Dendritic cell treated with granulocyte-macrophage colony-stimulating factor and Interleukin-4, amounts not matched to agents 40 ng/mL and 50 ng/mL, for 4 days (primary cell): ENCODE measurements around the gene MYH10.

Experiments
- H3K27ac Mint-ChIP-seq: one replicate; pipeline ENCODE4 v1.8.0; 2022; ENCODE audit warnings: mild to moderate bottlenecking, mixed read lengths
- H3K27me3 Mint-ChIP-seq: one replicate; pipeline ENCODE4 v1.8.0; 2022; ENCODE audit warnings: mild to moderate bottlenecking, mixed read lengths
- H3K36me3 Mint-ChIP-seq: one replicate; pipeline ENCODE4 v1.8.0; 2022; ENCODE audit warnings: low read depth, mixed read lengths
- H3K4me1 Mint-ChIP-seq: one replicate; pipeline ENCODE4 v1.8.0; 2022; ENCODE audit warnings: low read depth, mixed read lengths
- H3K4me3 Mint-ChIP-seq: one replicate; pipeline ENCODE4 v1.8.0; 2022; ENCODE audit warnings: mild to moderate bottlenecking, moderate library complexity, mixed read lengths
- H3K9me3 Mint-ChIP-seq: one replicate; pipeline ENCODE4 v1.8.0; 2022; ENCODE audit warnings: mixed read lengths
- intact Hi-C: fragments of 100-400 bp; cut with micrococcal nuclease; formaldehyde crosslinking; loops from one replicate; pipeline ENCODE4 v1.15.0; 2022

MYH10 gene

DNA sequence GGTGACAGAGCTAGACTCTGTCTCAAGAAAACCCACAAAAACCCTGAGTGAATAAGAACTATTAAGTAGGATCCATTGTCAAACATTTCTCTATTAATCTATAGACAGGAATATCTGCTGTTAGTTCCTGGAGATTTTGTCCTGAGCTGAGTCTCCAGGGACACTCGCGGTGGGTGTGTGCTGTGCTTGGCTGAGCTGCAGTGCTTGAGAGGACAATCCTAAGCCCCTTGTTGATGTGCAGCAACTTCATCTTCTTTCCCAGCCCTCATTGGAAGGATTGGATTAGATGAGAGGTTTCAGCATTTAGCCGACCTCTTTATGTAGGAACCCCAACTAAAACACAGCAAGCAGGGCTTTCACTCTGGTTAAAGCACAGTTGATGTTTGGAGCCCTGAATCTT, 161.5 kb downstream of the MYH10 start:
- intact Hi-C loops, result no loop called here
- no peaks in the 10 kb centered on the region for H3K9me3 Mint-ChIP-seq
- no peaks in the 10 kb centered on the region for H3K27me3 Mint-ChIP-seq
- no peak overlapping the region for H3K4me3 Mint-ChIP-seq
- H3K36me3 Mint-ChIP-seq, result peaks cover 97% of the 10 kb centered on the region
- H3K4me1 Mint-ChIP-seq, result no peaks in the 10 kb centered on the region
- H3K27ac Mint-ChIP-seq, result no peak overlapping the region

DNA sequence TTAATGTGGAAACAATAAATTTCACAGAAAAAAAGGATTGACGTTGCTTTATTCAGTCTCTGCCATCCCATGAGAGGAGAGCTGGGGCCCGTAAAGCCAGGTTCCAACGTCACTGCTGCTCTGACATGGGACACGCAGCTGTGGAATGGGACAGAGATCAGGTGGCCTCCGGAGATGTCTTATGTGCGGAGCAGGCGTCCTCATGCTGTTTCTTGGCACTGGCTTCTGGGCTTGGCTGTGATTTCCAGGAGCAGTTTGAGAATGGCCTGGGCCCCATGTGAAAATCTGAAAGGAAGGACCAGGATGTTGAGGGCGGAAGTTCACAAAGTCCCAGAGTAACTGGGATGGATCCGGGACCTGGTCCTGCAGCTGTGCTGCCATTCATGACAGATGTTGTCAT, 162.4 kb downstream of the MYH10 start:
- Mint-ChIP-seq H3K9me3 (no peaks in the 10 kb centered on the region), H3K27ac (no peak overlapping the region), H3K36me3 (peaks cover 97% of the 10 kb centered on the region), H3K4me1 (no peaks in the 10 kb centered on the region), H3K27me3 (no peaks in the 10 kb centered on the region), H3K4me3 (no peak overlapping the region)
- intact Hi-C loops, result no loop called here

DNA sequence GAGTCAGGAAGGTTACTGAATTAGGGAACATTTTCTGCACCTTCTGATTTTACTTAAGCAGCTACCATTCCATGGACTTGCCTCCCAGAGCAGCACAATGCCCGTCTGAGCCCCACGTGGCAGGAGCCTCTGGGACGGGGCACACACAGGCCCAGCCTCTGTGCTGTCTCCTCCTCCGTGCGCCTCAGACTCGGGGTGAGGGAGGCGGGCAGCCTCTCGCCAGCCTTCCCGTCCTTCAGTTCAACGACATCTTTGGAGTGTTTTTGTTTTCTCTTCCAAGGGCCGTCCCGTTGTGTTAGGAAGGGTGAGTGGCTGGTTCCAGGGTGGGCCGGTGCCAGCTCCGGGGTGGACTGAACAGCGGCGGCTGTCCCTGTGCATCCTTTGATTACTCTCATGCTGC, 163.0 kb downstream of the MYH10 start:
- Mint-ChIP-seq H3K27me3 (no peaks in the 10 kb centered on the region), H3K27ac (no peak overlapping the region), H3K4me1 (no peaks in the 10 kb centered on the region), H3K4me3 (no peak overlapping the region), H3K9me3 (no peaks in the 10 kb centered on the region), H3K36me3 (peaks cover 97% of the 10 kb centered on the region)
- intact Hi-C loops, result no loop called here

DNA sequence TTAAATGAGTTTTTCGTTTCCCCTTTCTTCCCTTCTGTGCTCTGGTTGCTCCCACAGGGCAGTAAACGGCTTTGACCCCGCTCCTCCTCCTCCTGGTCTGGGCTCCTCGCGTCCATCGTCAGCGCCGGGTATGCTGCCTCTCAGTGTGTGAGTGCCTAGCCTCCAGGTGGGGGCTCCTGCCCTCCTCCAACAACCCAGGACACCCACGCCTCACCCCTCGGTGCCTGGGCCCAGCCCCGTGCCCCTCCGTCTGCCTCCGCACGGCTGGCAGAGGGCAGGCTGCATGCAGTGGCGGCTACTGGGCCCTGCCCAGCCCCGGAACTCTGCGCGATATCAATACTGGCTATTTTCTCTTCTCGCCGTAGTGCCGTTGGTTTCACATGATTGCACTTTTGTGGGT, 163.7 kb downstream of the MYH10 start:
- Mint-ChIP-seq H3K36me3 (peaks cover 97% of the 10 kb centered on the region), H3K27ac (no peak overlapping the region), H3K9me3 (no peaks in the 10 kb centered on the region), H3K27me3 (no peaks in the 10 kb centered on the region), H3K4me3 (no peak overlapping the region), H3K4me1 (peaks cover under 1% of the 10 kb centered on the region)
- intact Hi-C loops, result no loop called here

DNA sequence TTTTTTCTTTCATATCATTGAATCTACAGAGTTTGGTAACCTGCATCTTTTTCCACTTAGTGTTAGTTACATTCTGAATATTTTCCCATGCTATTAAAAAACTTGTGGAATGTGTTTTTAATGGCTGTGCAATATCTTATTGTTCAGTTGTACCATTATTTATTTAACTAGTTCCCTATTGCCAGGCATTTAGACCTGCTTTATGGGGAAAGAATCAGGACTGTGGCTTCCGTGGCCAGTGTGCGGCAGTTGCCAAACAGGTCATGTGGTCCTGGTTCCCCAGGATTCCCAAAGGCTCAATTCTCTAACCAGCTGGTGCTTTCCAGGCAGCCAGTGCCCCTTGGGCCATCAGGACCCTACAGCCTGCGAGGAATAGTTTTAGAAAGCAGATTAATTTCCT, 164.1 kb downstream of the MYH10 start:
- peaks cover 97% of the 10 kb centered on the region for H3K36me3 Mint-ChIP-seq
- intact Hi-C loops, result no loop called here
- no peaks in the 10 kb centered on the region for H3K9me3 Mint-ChIP-seq
- peaks cover 5% of the 10 kb centered on the region for H3K4me1 Mint-ChIP-seq
- no peaks in the 10 kb centered on the region for H3K27me3 Mint-ChIP-seq
- H3K27ac Mint-ChIP-seq, result no peak overlapping the region
- H3K4me3 Mint-ChIP-seq, result no peak overlapping the region

DNA sequence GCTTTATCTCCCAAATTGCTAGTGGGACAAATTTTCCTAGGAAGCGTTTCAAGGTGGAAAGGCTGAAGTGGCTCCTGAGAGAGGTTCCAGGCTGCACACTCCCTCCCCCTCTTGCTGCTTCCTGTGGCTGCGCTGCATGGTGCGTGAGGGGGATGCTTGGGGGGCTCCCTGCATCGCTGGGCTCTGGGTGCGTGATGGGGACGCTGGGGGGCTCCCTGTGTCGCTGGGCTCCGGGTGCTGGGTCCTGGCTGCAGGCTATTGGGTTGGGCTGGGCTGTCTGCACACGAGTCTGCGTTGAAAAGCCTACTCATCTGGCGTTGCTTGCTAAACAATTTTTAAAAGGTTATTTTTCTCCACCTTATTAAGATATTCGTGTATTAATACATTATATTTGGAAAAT, 164.8 kb downstream of the MYH10 start:
- no peaks in the 10 kb centered on the region for H3K9me3 Mint-ChIP-seq
- no peak overlapping the region for H3K4me3 Mint-ChIP-seq
- H3K27me3 Mint-ChIP-seq, result no peaks in the 10 kb centered on the region
- H3K27ac Mint-ChIP-seq, result no peak overlapping the region
- intact Hi-C loops, result no loop called here
- H3K36me3 Mint-ChIP-seq, result peaks cover 97% of the 10 kb centered on the region
- peaks cover 5% of the 10 kb centered on the region for H3K4me1 Mint-ChIP-seq

DNA sequence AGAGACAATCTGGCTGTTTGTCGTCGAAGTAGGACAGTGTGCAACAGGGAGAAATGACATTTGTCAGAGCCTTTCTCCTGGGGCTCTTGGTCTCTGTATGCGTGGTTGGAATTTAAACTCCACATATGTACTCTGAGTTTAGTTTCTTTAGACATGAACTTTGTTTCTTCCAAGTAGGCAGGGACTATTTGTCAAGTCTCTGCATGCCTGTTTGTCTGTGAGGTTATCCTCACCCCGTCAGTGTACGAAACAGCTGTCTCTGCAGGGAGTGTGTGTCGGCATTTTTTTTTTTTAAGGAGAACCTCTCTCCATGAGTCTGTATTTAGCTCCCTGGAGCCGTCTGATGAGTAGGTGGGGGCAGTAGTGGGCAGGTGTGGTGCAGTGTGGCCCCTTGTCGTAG, 165.2 kb downstream of the MYH10 start:
- intact Hi-C loops, result no loop called here
- no peaks in the 10 kb centered on the region for H3K9me3 Mint-ChIP-seq
- H3K27ac Mint-ChIP-seq, result no peak overlapping the region
- no peak overlapping the region for H3K4me3 Mint-ChIP-seq
- H3K27me3 Mint-ChIP-seq, result no peaks in the 10 kb centered on the region
- peaks cover 5% of the 10 kb centered on the region for H3K4me1 Mint-ChIP-seq
- H3K36me3 Mint-ChIP-seq, result peaks cover 94% of the 10 kb centered on the region

DNA sequence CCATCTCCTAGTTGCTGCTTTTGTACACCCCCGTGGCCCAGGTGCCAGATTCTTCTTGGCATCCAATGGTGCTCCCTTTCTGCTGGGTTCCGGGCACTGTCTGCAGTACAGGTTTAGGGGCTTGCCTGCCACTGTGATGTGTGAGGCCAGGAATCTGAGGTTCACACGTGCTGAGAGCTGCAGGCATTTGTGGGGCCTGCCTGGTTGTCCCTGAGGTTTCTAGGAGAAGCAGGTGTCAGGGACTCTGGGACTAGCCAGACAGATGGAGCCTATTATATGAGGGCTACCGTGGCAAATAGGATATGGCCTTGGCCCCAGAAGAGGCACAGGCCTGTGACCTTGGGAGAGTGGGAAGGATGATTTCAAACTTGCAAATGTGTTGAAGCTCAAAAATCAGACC, 165.6 kb downstream of the MYH10 start:
- no peak overlapping the region for H3K27ac Mint-ChIP-seq
- H3K4me3 Mint-ChIP-seq, result no peak overlapping the region
- H3K27me3 Mint-ChIP-seq, result no peaks in the 10 kb centered on the region
- H3K36me3 Mint-ChIP-seq, result peaks cover 94% of the 10 kb centered on the region
- no peaks in the 10 kb centered on the region for H3K9me3 Mint-ChIP-seq
- intact Hi-C loops, result no loop called here
- H3K4me1 Mint-ChIP-seq, result peaks cover 5% of the 10 kb centered on the region

DNA sequence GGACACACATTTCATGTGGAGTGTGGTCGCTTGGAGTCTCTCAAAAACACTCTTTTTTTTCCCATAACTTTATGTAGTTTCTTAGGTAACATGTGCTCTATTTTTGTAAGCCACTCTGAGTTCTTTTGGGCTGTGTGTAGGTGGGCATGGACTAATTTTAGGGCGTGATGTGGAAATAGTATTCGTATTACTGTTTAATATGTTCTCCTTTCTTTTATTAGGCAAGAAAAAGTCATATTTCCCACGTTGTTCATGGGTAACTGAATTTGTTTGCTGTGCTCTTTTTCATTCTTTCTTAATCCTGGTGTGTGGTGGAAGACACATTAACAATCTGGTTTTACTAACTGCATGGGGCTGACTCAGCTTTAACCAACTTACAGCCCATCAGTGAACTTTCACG, 167.4 kb downstream of the MYH10 start:
- Mint-ChIP-seq H3K27ac (no peak overlapping the region), H3K4me1 (peaks cover 10% of the 10 kb centered on the region), H3K9me3 (no peaks in the 10 kb centered on the region), H3K36me3 (peaks cover 95% of the 10 kb centered on the region), H3K27me3 (no peaks in the 10 kb centered on the region), H3K4me3 (no peak overlapping the region)
- intact Hi-C loops, result no loop called here

DNA sequence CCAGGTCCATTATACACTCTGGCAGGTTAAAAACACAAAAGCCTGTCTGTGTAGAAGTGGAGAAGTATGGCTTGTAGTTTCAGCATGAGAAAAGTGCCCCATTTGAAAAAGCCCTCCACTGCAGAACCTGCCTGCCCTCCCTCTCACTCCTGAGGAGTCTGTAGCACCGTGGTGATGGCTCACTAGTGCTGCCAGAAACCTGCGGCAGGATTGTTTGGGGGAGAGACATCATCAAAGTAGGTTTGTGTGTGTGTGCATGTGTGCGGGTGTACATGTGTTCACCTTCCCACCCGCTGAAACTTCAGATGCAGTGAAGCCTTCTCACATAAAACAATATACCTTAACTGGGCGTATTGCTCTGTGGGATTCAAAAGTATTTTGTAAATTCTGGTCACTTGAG, 168.0 kb downstream of the MYH10 start:
- intact Hi-C loops, result no loop called here
- H3K27ac Mint-ChIP-seq, result no peak overlapping the region
- H3K4me3 Mint-ChIP-seq, result no peak overlapping the region
- peaks cover 95% of the 10 kb centered on the region for H3K36me3 Mint-ChIP-seq
- no peaks in the 10 kb centered on the region for H3K27me3 Mint-ChIP-seq
- peaks cover 12% of the 10 kb centered on the region for H3K4me1 Mint-ChIP-seq
- no peaks in the 10 kb centered on the region for H3K9me3 Mint-ChIP-seq

DNA sequence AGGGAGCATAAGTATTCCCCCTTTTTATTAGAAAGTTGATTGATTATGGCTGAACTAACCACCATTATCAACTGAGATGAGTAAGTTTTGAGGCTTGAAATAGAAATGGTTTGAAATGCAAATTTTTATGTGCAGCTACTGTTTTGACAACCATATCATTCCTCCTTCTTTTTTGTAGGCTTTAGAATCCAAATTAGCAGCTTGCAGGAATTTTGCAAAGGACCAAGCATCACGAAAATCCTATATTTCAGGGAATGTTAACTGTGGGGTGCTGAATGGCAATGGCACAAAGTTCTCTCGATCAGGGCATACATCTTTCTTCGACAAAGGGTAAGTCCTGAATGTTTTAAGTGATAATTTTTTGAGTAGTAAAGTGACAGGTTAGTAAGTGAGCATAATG, 170.7 kb downstream of the MYH10 start:
- Mint-ChIP-seq H3K36me3 (peaks cover 97% of the 10 kb centered on the region), H3K4me1 (peaks cover 17% of the 10 kb centered on the region), H3K4me3 (no peak overlapping the region), H3K27ac (no peak overlapping the region), H3K9me3 (no peaks in the 10 kb centered on the region), H3K27me3 (no peaks in the 10 kb centered on the region)
- intact Hi-C loops, result no loop called here

DNA sequence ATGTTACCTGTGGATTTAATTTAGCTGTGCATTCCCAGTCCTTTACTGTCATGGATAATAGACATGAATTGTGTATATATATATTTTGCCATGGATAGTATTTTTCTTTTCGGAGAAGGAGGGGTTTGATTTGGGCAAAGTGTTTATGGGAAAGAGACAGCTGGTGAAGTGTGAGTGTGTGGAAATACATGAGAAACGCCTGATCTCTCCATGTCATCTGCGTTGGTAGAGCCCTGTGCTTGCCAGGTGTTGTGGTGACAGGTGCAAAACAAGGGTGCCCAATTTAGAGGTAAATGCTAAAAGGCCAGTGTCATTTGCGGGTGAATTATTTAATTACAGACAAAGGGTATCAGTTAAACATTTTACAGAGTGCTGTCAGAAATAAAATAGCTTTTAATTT, 171.4 kb downstream of the MYH10 start:
- no peaks in the 10 kb centered on the region for H3K27me3 Mint-ChIP-seq
- peaks cover 97% of the 10 kb centered on the region for H3K36me3 Mint-ChIP-seq
- H3K27ac Mint-ChIP-seq, result no peak overlapping the region
- peaks cover 17% of the 10 kb centered on the region for H3K4me1 Mint-ChIP-seq
- intact Hi-C loops, result no loop called here
- H3K4me3 Mint-ChIP-seq, result no peak overlapping the region
- H3K9me3 Mint-ChIP-seq, result no peaks in the 10 kb centered on the region

DNA sequence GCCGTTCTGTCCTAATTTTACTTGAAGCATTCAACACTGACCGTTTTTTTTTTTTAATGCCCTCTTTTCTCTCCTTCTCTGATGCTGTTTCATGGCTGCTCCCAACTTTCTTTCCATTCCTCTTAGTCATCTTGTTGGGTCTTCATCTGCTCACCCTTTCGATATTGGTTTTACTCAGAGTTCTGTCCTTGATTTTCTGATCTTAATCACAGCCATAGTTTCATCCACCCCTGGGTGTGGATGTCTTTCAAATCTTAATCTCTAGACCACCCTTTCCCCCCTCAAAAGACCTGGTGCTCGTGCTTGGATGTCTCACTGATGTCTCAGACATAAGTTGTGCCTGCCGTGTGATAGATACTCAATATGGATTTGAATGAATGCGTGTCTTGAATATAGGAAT, 172.4 kb downstream of the MYH10 start:
- Mint-ChIP-seq H3K27ac (no peak overlapping the region), H3K27me3 (no peaks in the 10 kb centered on the region), H3K36me3 (peaks cover 94% of the 10 kb centered on the region), H3K4me3 (no peak overlapping the region), H3K4me1 (peaks cover 17% of the 10 kb centered on the region), H3K9me3 (no peaks in the 10 kb centered on the region)
- intact Hi-C loops, result no loop called here

DNA sequence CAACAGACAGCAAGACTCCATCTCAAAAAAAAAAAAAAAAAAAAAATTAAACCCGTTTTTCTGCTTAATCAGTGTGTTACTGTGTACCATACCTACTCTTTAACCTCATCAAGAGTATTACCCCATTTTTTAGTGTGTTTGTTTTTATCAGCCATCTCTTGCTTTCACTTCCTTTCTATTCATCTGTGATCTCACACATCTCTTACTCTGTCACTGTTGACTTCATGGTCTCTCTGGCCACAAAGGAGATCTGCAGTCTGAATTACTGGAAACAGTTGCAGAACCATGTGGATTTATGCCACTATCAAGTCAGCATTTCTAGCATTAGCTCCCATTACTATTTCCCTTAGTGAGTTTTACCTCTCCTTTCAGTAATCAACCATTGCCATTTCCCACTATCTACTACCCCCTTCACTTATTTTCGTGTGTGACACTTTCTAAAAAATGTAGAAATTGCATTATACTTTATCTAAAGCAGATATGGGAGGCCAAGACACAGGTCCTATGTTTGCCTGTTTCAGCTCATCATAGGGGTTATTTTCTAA, 174.8 kb downstream of the MYH10 start:
- H3K27me3 Mint-ChIP-seq, result no peaks in the 10 kb centered on the region
- no peaks in the 10 kb centered on the region for H3K9me3 Mint-ChIP-seq
- H3K4me3 Mint-ChIP-seq, result no peak overlapping the region
- peaks cover 94% of the 10 kb centered on the region for H3K36me3 Mint-ChIP-seq
- peaks cover 12% of the 10 kb centered on the region for H3K4me1 Mint-ChIP-seq
- no peak overlapping the region for H3K27ac Mint-ChIP-seq
- intact Hi-C loops, result no loop called here

DNA sequence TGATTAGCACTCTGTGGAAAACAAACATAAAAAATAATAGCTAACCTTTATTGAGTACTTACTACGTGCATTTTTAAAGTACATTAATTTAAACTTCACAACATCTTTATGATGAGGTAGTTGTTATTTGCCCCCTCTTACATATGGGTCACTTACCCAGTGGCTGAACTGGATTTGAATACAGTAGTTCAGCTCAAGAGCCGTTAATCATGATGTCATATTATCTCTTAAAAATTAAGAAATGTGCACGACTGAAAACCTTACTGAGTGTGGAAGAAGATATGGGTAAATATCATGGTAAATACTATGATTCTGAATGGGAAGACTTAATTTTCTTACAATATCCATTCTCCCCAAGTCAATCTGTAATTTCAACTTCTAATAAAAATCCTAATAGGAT, 177.2 kb downstream of the MYH10 start:
- Mint-ChIP-seq H3K9me3 (no peaks in the 10 kb centered on the region), H3K36me3 (peaks cover 96% of the 10 kb centered on the region), H3K4me1 (peaks cover 9% of the 10 kb centered on the region), H3K27ac (no peak overlapping the region), H3K27me3 (no peaks in the 10 kb centered on the region), H3K4me3 (no peak overlapping the region)
- intact Hi-C loops, result no loop called here
